AG10803 (cell line): ENCODE results near the gene FBXL5.

Experiments
- DNase-seq: peaks from one replicate; pipeline ENCODE4 v3.0.0; 2010; ENCODE audit warnings: low read depth
- H3K4me3 ChIP-seq: 2 replicates; pipeline ENCODE4 v1.5.1; 2011; ENCODE audit warnings: mild to moderate bottlenecking, low read length, control low read depth
- TF ChIP-seq, protein P1 (sequence below): conservative IDR thresholded peaks from 2 replicates; pipeline ENCODE4 v1.5.1; 2011; ENCODE audit warnings: mild to moderate bottlenecking, low read length, control low read depth, inconsistent platforms

The FBXL5 gene

DNA sequence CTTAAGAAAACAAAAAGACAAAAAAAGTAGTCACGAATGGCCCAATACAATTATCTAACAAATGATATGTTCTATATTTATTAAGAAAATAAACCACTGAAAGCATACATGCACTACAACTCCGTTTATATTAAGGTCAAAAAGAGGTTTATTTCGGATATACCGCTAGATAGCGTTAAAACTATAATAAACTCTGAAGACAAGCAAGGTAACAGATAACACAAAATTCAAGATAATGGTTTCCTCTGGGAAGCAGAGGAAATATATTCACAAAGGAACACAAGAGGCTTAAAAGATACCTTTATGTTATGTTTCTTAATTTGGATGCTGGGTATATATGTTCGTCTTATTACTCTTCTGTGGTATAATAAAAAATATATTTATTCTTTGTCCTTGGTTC lies 21.7 kb upstream of the FBXL5 start:
- no peak overlapping the region for H3K4me3 ChIP-seq
- no peak for DNase-seq
- TF ChIP-seq, protein P1, sequence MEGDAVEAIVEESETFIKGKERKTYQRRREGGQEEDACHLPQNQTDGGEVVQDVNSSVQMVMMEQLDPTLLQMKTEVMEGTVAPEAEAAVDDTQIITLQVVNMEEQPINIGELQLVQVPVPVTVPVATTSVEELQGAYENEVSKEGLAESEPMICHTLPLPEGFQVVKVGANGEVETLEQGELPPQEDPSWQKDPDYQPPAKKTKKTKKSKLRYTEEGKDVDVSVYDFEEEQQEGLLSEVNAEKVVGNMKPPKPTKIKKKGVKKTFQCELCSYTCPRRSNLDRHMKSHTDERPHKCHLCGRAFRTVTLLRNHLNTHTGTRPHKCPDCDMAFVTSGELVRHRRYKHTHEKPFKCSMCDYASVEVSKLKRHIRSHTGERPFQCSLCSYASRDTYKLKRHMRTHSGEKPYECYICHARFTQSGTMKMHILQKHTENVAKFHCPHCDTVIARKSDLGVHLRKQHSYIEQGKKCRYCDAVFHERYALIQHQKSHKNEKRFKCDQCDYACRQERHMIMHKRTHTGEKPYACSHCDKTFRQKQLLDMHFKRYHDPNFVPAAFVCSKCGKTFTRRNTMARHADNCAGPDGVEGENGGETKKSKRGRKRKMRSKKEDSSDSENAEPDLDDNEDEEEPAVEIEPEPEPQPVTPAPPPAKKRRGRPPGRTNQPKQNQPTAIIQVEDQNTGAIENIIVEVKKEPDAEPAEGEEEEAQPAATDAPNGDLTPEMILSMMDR = no peak

DNA sequence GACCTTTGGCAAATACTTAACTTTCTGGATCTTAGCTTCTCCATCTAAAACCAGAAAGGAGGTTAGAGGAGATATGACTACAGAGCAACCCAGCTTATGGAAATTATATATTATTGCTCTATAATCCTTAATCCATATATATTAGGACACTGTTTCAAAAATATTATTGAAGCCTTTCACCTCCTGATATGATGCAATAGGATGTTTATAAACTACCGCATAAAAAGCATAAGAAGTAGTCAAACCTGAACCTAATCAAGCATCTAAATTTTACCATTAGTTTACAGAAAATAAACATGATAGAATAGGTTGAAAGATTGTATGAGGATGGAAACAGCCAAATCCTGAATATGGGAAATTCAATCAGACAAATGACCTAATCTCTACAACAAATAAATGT lies 20.9 kb upstream of the FBXL5 start:
- TF ChIP-seq, protein P1 = no peak
- no peak overlapping the region for H3K4me3 ChIP-seq

DNA sequence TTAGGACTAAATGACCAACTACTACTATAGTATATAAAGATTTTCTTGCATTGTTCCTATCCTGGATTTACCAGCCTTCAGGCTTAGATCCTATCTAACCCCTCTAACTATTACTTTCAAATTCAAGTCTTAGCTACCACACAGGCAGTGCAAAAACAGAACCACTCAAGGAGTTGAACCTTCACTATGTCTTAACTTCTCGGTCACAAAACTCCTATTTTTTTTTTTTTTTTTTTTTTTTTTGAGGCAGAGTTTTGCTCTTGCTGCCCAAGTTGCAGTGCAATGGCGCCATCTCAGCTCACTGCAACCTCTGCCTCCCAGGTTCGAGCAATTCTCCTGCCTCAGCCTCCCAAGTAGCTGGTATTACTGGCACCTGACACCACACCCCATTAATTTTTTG lies 20.2 kb upstream of the FBXL5 start:
- TF ChIP-seq, protein P1 = no peak
- no peak overlapping the region for H3K4me3 ChIP-seq
- DNase-seq = no peak

More for the DNA sequence above, 20.9 kb upstream of the FBXL5 start:
- DNase-seq = no peak

DNA sequence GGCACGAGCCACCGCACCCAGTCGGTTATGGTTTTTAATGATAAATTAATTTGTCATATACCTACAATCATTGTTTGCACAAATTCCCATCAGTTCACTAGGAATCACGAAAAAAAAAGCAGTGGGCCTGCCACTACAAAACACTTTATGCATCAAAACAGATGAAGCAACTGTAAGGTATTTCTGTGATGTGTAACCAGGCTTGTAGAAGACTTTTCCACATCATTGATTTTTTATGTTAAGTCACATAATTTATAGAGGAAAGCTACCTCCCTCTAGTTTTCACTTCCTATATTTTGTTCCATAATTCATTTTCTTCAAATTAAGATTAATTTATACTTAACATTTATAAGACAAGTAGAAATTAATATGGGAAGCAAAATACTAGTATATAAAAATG lies 19.8 kb upstream of the FBXL5 start:
- DNase-seq = no peak
- no peak overlapping the region for H3K4me3 ChIP-seq
- TF ChIP-seq, protein P1 = no peak

DNA sequence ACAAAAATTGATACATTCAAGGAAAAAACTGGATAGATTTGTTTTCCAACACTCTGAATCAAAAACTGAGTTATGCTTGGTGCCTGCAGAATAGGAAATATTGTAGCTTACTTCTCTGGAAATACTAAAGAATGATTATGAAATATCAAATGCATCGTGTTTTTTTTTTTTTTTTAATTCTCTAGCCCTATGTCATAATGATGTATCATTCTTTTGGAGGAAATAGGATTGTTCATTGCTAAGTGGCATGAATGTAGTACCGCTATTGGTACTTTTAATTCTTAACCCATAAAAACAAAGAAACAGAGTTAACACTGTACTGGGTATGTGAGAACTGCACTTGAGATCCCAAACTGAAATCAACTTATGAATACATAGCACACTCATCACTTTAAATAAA lies 18.9 kb upstream of the FBXL5 start:
- no peak overlapping the region for H3K4me3 ChIP-seq
- no peak for DNase-seq
- TF ChIP-seq, protein P1 = no peak

DNA sequence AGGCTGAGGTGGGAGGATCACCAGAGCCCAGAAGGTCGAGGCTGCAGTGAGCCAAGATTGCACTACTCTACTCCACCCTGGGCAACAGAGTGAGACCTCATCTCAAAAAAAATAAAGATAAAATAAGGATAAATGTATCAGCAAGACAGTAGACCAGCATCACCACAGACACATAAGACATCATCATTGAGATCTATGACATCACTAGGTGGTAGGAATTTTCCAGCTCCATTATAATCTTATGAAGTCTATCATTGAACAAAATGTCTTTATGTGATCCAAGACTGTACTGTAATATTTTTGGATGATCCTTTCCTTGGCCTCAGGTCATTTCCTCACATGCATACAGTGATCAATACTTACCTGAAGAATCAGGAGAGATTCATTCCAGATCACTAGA lies 18.2 kb upstream of the FBXL5 start:
- no peak for DNase-seq
- TF ChIP-seq, protein P1 = no peak
- H3K4me3 ChIP-seq = no peak overlapping the region

DNA sequence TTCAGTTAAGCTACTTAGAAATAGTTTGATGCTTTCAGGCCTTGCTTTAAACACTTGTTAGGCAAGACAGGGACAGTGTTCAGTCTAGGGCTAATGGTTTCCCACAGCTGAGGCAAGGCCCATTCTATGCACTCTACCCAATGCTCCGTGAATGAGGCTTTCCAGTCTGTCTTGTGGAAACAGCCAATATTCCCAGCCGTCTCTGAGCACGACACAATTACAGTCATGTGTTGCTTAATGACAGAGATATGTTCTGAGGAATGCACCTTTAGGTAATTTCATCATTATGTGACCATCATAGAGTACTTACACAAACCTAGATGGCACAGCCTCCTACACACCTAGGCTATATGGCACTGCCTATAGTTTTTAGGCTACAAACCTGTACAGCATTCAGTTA lies 16.9 kb upstream of the FBXL5 start:
- TF ChIP-seq, protein P1 = no peak
- DNase-seq = no peak
- no peak overlapping the region for H3K4me3 ChIP-seq
